Measurements from ENCODE around the gene LURAP1L.

Gene LURAP1L

DNA sequence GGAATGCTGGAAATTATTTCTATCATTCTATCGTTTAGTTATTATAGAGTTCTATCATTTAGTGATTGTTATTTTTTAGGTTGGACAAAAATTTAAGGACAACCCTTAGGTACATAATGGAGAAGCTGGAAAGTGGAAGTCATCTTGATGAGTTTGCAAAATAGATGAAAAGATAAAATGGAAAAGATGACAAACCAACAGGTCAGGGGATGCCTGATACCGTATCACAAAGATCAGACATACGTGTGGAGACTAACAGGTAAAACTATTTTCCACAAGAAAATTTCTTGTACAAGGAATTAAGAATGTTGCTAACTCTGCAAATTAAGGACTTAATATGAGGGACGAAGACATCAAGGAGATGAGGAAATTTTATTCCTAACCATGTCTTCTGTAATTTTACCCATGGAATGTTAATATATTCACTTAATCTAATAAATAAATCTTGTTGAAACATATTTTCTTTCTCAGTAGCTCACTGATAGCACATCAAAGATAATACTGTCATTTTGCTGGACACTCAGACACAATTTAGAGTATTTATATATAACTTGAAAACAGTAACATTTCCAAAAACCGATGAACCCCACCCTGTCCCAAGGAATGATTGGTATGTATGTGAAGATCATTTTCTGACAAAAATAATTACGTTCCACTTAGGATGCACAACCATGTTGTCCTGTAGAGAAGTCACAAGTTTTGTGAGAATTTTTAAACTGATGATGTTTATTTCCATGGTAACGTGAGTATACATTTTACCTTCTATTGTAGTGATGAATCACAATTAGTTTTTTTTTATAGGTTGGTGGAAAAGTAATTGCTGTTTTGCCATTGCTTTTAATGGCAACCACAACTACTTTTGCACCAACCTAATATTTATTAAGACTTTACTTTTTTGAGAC lies 2.6 kb downstream of the LURAP1L start:
- ATAC-seq, result no peak

DNA sequence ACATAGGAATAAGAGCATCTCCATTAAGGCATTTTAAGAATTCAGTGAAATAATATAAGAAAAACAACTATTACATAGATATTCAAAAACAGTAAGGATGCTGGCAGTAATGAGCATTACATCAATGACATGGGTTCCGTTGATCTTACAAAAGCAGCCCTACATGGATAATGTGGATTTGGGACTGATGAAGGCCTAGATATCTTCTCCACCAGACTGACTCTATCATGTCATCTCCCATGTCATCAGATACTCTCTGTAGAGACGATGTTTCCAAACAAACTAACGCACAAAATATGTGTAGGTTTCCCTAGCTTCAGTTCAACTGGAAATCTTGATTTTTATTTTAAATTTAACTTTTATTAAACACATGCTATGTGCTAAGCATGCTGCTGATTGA lies 3.6 kb downstream of the LURAP1L start:
- no peak for ATAC-seq

DNA sequence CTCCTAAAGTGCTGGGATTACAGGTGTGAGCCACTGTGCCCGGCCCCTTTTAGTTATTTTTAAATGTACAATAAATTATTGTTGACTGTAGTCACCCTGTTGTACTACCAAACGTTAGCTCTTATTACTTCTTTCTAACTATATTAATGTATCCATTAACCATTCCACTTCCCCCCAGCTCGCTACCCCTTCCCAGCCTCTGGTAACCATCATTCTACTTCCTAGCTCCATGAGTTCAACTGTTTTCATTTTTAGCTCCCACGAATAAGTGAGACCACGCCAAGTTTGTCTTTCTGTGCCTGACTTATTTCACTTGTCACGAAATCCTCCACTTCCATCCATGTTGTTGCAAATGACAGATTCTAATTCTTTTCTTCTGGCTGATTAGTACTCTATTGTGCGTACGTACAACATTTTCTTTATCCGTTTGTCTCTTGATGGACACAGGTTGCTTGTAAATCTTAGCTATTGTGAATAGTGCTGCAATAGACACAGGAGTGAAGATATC lies 6.5 kb downstream of the LURAP1L start:
- no peak for ATAC-seq

DNA sequence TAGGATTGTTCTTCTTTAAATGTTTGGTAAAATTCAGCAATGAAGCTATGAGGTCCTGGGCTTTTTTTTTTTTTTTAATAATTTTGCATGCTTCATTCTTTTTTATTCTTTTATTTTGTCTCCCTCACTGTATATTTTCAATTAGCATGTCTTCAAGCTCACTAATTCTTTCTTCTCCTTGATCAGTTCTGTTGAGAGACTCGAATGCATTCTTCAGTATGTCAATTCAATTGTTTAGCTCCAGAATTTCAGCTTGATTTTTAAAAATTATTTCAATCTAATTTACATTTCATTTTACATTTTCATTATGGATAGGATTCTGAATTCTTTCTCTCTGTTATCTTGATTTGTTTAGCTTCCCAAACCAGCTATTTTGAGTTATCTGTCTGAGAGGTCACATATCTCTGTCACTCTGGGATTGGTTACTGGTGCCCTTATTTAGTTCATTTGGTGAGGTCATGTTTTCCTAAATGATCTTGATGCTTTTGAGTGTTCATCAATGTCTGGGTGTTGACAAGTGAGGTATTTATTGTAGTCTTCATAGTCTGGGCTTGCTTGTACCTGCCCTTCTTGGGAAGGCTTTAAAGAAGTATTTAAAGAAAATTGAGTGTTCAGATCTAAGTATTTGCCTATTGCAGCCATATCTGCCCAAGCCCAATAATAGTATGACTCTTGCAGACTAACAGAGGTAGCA lies 9.1 kb downstream of the LURAP1L start:
- no peak for ATAC-seq

DNA sequence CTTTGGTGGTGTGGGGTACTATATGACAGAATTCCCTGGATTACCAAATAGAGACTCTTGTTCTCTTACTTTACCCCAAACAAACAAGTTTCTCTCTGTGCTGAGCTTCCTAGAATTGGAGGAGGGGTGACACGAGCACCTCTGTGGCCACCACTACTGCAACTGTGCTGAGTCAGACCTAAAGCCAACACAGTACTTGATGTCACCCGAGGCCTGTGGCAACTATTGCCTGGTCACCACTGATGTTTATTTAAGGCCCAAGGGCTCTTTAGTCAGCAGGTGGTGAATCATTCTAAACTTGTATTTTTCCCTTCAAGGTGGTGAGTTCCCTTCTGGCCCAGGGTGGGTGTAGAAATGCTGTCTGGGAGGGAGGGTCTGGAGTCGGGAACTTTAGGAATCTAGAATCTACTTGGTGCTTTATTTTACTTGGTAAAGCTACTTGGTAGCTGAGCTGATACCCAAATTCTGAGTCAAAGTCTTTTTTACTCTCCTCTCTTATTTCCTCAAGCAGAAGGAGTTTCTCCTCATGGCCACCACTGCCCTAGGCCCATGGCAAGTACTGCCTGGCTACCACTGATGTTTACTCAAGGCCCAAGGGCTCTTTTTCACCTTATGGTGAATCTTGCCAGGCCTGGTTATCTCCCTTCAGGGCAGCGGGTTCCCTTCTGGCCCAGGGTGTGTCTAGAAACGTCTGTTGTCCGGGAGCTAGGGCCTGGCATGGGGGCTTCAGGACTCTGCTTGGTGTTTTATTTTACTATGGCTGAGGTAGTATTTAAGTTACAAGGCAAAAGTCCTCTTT lies 9.8 kb downstream of the LURAP1L start:
- no peak for ATAC-seq

DNA sequence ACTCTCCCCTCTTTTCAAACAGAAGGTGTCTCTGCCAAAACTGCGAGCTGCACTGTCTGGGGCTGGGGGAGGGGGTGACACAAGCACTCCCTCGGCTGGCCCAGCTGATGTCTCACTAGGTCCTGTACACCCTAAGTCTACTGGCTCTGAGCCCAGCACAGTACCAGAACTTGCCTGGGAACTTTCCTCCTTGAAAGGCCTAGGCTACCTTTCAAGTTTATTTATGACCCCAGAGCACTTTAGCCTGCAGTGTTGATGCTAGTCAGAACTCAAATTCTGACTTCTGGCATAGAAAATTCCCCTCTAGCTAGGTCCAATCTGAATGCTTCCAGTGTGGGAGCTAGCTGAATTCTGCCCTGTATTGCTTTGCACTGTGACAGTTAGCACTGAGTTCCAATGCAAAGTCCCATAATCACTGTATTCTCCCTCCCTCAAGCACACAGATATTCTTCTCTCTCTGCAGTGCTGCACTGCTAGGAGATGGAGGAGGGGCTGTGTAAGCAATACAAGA lies 10.5 kb downstream of the LURAP1L start:
- no peak for ATAC-seq

DNA sequence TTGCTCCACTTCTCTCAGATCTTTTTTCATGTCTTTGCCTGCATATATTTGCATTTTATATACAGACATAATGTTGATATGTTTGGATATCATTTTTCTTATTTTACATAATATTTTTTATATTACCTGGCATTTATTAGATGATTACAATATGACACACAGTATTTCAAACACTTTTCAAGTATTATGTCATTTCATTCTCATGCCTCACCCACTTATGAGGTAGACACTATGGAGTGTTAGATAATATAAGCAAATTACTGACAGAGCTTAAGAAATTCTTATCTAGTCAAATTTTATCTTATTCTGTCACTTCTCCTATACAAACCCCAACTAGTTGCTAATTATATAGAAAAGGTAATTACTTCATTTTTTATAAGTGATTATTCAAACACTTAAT lies 11.1 kb downstream of the LURAP1L start:
- ATAC-seq, result no peak

DNA sequence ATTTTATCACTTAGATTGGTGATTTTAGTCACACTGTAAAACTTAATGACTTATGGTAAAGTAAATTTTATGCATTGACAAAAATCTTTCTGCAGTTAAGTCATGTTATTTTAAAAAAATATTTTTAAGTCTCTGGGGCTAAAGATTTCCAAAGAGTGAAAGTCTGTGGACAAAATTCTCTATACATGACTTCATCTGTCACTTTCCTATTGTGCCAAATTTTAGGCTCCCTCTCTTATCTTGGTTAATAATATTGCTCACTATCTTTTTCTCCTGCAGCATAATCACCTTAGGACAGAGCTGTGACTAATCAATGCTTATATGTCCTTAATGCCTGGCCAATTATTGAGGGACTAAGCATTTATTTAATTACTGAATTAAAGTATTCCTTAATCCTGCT lies 15.2 kb downstream of the LURAP1L start:
- no peak for ATAC-seq

DNA sequence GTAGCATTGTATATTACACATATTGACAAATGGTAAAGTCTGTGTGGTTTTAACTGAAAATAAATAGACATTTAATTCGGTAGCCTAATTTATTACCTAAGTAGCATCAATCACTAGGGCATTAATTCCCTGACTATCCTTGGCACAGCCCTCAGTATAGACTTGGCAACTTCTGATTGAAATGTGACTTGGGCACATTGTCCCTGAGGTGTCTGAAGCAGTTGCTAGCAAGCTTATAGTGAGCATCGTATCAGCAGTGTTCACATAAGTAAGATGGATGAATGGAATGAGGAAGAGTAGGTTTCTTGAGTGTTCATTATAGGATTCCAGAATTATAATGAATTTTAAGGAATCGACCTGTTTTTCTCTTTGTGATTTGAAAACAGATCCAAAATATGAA lies 16.1 kb downstream of the LURAP1L start:
- ATAC-seq, result no peak

DNA sequence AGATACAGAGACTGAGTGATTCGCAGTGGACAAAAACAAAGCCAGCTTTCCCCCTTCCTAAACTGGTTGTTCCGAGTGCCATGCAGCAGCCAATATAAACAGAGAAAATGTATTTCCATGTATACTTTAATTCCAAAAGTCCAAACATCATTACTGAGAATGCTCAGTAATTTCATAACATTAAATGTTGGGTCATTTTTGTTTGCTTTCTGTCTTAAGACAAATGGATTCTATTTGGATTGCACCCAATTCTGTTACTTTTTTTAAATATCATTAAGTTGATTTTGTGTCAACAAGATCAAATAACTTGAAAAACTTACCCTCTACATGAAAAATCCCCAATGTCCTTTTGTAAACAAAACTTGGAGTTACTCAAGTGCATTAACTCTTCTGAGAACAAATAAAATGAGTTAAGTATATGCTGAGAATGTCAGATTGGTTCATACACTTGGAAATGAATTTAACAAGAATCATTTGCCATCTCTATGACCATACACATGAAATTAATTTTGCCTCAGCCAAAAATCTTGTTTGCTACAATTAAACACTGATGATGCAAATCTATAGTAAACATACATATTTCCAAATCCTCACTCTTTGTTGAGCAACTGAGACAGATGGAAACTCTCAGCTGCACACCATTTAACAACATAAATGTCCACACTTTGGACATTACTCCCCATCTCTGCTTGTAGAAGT lies 19.4 kb downstream of the LURAP1L start:
- ATAC-seq, result no peak

DNA sequence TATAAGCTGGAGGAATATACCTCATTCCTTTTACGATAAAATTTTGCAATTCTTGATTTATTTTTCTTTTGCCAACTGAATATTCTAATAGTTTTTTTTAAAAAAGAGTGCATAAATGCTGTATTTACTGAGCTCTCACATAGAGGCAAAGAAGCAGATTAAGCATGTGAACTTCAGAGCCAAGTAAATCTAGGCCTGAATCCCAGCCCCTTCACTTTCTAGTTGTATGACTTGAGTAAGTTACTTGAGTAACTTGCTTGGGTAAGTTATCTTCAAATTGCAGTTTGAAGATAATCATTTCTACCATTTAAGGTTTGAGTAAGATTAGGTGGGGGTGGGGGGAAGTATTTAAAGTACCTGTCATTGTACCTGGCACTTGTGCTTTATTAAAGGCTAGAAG lies 21.8 kb downstream of the LURAP1L start:
- no peak for ATAC-seq

DNA sequence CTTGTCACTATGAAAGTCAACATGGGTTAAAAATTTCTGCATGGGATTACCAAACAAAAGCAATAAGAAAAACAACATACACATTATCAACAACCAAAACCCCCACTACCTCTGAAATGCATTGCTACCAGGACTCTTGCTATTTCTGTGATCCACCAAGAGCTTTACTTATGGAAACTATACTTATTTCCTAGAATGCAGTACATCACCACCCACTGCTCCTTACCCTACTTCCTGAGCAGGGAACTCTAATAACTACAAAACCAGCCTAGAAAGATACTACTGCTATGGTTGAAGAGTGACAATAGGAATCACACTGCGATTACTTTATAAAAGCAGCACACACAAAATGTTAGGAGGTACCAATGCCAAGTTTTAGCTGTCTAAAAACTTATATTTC lies 22.2 kb downstream of the LURAP1L start:
- ATAC-seq, result no peak

DNA sequence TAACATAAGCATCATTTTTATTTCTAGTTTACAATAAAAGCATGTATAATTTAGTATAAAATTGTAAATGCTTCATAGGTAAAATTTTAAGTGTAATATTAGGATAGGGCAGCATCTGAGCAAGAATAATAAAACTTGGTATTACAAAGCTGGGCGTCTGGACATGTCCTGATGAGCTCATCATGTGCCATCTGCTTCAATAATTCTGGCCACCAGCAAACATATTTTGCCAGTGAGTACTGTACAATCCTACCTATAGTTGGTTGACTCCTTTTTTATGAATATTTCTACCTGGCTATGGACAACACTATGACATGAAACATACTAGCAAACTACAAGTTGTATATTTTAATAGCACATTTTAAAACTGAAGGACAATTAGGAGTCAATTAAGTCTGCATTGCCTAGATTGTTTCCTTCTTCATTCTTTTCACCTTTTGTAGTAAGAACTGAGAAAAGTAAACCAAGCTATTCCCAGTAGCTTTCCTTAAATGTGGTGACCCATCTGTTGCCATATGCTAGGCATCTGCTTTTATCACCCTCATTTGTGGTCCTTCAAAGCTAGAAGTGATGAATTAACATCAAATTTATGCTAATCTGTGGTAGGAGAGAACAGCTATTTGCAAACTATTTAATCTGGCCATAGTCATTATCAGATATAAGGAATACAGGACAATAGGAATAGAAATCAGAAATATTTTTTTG lies 23.4 kb downstream of the LURAP1L start:
- ATAC-seq, result no peak

DNA sequence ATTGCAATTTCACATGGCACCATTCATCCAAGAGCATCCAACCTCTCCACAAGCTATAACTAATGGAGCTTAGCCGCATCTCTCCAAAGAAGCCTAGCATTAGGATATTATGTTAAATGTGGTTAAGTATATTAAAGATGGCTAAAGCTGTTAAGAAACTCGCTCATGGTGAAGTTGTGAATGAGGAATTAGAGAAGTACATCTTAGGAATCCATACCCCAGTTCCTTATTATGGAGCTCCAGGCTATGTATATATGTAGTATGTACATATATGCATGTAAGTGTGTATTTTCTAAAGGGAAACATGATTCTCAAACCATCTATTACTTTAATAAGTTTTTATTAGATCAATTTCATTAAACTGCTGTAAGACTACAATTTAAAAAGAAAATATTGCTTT lies 26.4 kb downstream of the LURAP1L start:
- no peak for ATAC-seq

DNA sequence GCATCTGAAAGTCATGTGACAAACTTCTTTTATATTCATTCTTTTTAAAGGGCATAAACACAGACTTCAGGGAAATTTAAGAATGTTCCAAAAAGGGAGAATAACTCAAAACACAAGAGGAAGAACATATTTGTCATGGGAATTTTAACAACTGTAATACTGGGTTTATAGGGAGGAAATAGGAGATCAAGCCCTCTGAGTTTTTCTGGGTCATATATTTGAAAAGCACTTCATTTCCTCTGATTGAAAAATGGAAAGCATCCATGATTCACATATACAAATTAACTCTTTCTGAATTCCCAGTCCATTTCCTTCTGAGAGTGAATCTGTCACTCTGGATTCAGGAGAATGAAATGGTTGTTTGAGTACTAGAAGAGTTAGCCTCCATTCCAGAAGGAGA lies 26.8 kb downstream of the LURAP1L start:
- ATAC-seq, result no peak

DNA sequence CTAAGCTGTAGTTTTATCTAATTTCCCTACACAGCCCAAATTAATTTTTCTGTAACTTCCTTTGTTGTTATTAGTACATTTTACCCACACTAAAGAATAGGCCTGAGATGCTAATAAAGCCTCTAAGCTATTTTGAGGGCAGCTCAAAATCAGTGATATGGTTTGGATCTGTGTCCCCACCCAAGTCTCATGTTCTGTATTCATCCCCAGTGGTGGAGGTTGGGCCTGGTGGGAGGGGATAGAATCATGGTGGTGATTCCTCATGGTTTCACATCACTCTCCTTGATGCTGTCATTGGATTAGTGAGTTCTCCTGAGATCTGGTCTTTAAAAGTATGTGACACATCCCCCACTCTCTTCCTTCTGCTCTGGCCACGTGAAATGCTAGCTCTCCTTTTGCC lies 27.3 kb downstream of the LURAP1L start:
- no peak for ATAC-seq

DNA sequence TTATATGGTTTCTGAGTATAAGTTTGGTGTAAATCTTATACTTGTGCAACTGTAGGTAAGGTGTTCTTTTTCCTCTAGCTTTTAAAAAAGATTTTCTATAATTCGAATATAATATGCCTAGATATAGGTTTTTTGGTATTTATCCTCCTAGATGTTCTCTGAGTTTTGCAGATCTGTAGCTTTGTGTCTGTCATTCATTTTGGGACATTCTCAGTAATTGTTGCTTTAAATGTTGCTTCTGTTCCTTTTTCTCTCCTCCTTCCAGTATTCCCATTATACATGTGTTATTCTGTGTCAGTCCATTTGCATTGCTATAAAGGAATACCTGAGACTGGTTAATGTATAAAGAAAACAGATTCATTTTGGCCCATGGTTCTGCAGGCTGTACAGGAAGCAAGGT lies 33.7 kb downstream of the LURAP1L start:
- no peak for ATAC-seq

DNA sequence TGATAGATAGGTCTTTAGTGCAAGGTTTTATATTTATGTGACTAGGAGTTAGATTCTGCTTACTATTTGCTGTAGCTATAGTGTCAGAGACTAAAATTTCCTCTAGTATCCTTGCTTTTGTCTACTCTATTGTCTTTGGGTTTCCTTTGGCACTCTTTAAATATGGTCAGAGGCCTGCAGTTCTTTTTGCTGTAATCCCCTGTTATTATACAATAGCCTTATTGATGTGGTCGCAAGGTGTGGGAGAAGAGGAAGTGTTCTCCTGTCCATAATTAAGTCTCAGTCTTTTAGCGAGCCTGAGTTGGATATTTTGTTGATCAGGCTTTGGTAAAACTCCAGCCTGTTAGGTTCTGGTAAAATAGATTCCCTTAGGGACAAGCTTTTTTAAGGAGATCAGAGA lies 34.9 kb downstream of the LURAP1L start:
- no peak for ATAC-seq

DNA sequence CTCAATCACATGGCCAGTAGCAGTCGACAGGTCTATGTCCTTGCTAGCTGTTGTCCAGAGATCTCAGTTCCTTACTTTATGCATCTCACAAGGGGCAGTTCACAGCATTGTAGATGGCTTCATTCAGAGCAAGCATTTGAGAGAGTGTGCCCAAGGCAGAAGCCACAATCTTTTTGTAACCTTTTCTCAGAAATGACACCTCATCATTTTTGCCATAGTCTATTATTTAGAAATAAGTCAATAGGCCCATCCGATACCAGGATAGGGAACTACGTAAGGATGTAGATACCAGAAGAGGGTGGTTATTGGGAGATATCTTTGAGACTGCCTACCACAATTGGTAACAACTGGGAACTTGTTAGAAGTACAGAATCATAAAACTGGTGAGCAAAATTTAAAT lies 37.1 kb downstream of the LURAP1L start:
- no peak for ATAC-seq

DNA sequence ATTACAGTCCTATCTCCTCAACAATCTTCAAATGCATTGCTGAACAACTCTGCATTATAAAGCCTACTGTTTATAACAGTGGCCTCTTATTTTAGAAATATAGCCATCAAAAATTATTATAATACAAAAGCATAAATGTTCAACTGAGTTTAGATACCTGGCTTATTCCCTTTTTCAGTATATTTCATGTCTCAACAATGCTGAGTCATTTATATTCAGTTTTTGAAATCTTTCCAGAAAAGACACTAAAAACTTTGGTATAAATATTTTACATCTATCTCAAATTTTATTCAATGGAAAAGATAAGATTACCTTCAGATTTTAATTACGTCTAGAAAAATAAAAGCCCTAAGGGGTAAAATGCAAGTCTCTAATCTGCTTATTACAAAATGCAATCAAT lies 37.9 kb downstream of the LURAP1L start:
- no peak for ATAC-seq

DNA sequence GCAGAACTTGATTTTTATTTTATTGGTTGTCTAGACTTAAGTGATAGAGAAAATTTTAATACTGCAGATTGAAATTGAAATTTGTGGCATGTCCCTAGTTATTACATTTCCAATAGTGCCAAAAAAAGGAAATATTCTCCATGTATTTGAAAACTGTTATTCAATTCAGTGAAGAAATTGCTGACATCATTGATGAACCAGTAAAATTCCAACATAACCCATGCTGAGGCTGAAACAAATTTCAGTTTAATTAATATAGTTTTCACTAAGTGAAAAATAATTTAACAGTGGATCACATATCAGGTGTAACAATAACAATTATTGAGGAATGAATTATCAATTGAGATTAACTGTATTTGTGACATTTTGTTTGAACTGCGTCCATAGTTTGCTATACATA lies 38.7 kb downstream of the LURAP1L start:
- no peak for ATAC-seq

All from activated CD4-positive, CD25-positive, alpha-beta regulatory T cell treated with anti-CD3 and anti-CD28 coated beads, Interleukin-2, amount 50 U/mL, for 24 hours (primary cell).